ENCODE measurements around the gene SLC48A1. TPM values are rescaled to one million over a fixed set of nuclear protein-coding genes. Genes with fewer than 3 reads are reported as not detected.
A peak's percentile ranks its signal among the peaks of the same experiment; 100 is the strongest.

SLC48A1 gene
- total RNA-seq, 3 donors from 2014 or later (not counting 1 experiment from before 2014, with no cell fraction given), result 2.0 to 4.4 (median 3.4) TPM

- intact Hi-C loops (cut with micrococcal nuclease), result no loop called here
- no peak overlapping the region for H3K27ac ChIP-seq (ENCODE audit: low read length)
- H3K4me3 ChIP-seq (ENCODE audit: low read length), result no peak overlapping the region
- Mint-ChIP-seq H3K27ac (no peak overlapping the region), H3K4me3 (no peak overlapping the region), H3K9me3 (no peaks in the 10 kb centered on the region), H3K4me1 (peaks cover 7 to 22% of the 10 kb centered on the region in 2 donors), H3K27me3 (ENCODE audit: low read depth in 2 of 2) (no peaks in the 10 kb centered on the region), H3K36me3 (no peaks in the 10 kb centered on the region)
- H3K9me3 ChIP-seq (ENCODE audit: control insufficient read depth, insufficient read depth, low read length), result no peaks in the 10 kb centered on the region
- DNase-seq (no peak), ATAC-seq (no peak)
- no peak for TF ChIP-seq CTCF (IDR thresholded peaks at IDR 0.05)
- no peaks in the 10 kb centered on the region for H3K27me3 ChIP-seq (ENCODE audit: control insufficient read depth, insufficient read depth, low read length)
- H3K4me1 ChIP-seq (ENCODE audit: control insufficient read depth, insufficient read depth, low read length), result peaks cover 24% of the 10 kb centered on the region
- H3K36me3 ChIP-seq (ENCODE audit: control insufficient read depth, insufficient read depth, low read length), result peaks cover 74% of the 10 kb centered on the region
- WGBS (ENCODE audit: insufficient coverage), result 97% methylated on average over 21 of the region's 21 CpGs
These were observed 22.2 kb downstream of the SLC48A1 start for GRCh38 chr12:47795121-47795813.

GRCh38 chr12:47795814-47796411 lies 22.9 kb downstream of the SLC48A1 start:
- peaks cover 12 to 24% of the 10 kb centered on the region in 2 donors for H3K4me1 Mint-ChIP-seq
- no peak overlapping the region for H3K27ac ChIP-seq (ENCODE audit: low read length)
- no peaks in the 10 kb centered on the region for H3K9me3 Mint-ChIP-seq

GRCh38 chr12:47797441-47797840 lies 24.4 kb downstream of the SLC48A1 start:
- H3K36me3 ChIP-seq (ENCODE audit: control insufficient read depth, insufficient read depth, low read length), result peaks cover 63% of the 10 kb centered on the region
- H3K27me3 ChIP-seq (ENCODE audit: control insufficient read depth, insufficient read depth, low read length), result no peaks in the 10 kb centered on the region
- H3K4me1 Mint-ChIP-seq, result peaks cover 28 to 40% of the 10 kb centered on the region in 2 donors
- intact Hi-C loops (cut with micrococcal nuclease), result loop anchor here (1.0 kb wide), 1 partner anchor 40 kb away; no protein-coding TSS in a partner anchor
- DNase-seq (peak in 1 of 2 donors; percentile 69), ATAC-seq (peak; percentile 33 to 73 (median 71))
- H3K27me3 Mint-ChIP-seq (ENCODE audit: low read depth in 2 of 2), result no peaks in the 10 kb centered on the region
- H3K4me1 ChIP-seq (ENCODE audit: control insufficient read depth, insufficient read depth, low read length), result peaks cover 43% of the 10 kb centered on the region
- H3K9me3 Mint-ChIP-seq, result no peaks in the 10 kb centered on the region
- 88% methylated on average over 10 of the region's 10 CpGs for WGBS (ENCODE audit: insufficient coverage)
- H3K4me3 Mint-ChIP-seq, result peak overlapping the region; percentile 56
- peak overlapping the region; percentile 72 to 87 for H3K27ac Mint-ChIP-seq
- H3K27ac ChIP-seq (ENCODE audit: low read length), result no peak overlapping the region
- H3K36me3 Mint-ChIP-seq, result no peaks in the 10 kb centered on the region
- peak; percentile 20 for TF ChIP-seq CTCF (IDR thresholded peaks at IDR 0.05)
- no peaks in the 10 kb centered on the region for H3K9me3 ChIP-seq (ENCODE audit: control insufficient read depth, insufficient read depth, low read length)
- H3K4me3 ChIP-seq (ENCODE audit: low read length), result no peak overlapping the region

More at GRCh38 chr12:47795814-47796411, 22.9 kb downstream of the SLC48A1 start:
- intact Hi-C loops (cut with micrococcal nuclease), result no loop called here
- H3K9me3 ChIP-seq (ENCODE audit: control insufficient read depth, insufficient read depth, low read length), result no peaks in the 10 kb centered on the region
- no peak for DNase-seq
- 96% methylated on average over 22 of the region's 22 CpGs for WGBS (ENCODE audit: insufficient coverage)
- H3K27me3 Mint-ChIP-seq (ENCODE audit: low read depth in 2 of 2), result no peaks in the 10 kb centered on the region
- H3K4me3 Mint-ChIP-seq, result no peak overlapping the region
- no peaks in the 10 kb centered on the region for H3K36me3 Mint-ChIP-seq
- peaks cover 71% of the 10 kb centered on the region for H3K36me3 ChIP-seq (ENCODE audit: control insufficient read depth, insufficient read depth, low read length)
- H3K4me1 ChIP-seq (ENCODE audit: control insufficient read depth, insufficient read depth, low read length), result peaks cover 30% of the 10 kb centered on the region
- no peaks in the 10 kb centered on the region for H3K27me3 ChIP-seq (ENCODE audit: control insufficient read depth, insufficient read depth, low read length)
- H3K27ac Mint-ChIP-seq, result no peak overlapping the region
- ATAC-seq, result no peak
- H3K4me3 ChIP-seq (ENCODE audit: low read length), result no peak overlapping the region
- TF ChIP-seq CTCF (IDR thresholded peaks at IDR 0.05), result no peak
